B cell (primary cell): ENCODE data around the gene LONP2. TPM values are rescaled to one million over a fixed set of nuclear protein-coding genes. Genes with fewer than 3 reads are reported as not detected.

Source experiments
- ATAC-seq: fragments of 200-7000 bp; cut with Tn5 transposase; one replicate; pipeline ENCODE4 v1.10.0; 2021; ENCODE audit warnings: low read depth, mild to moderate bottlenecking, moderate number of reproducible peaks, moderate library complexity
- CTCF ChIA-PET: fragments of 350-600 bp; sonication (Branson Sonifier 250); formaldehyde crosslinking; loops from one replicate; lab custom pipeline; 2021; ENCODE audit warnings: antibody characterized with exemption, inconsistent platforms; lab: Charles Lee
- POLR2A ChIA-PET: fragments of 350-600 bp; sonication (Branson Sonifier 250); formaldehyde crosslinking; loops from one replicate; lab custom pipeline; 2021; ENCODE audit warnings: antibody characterized with exemption; lab: Charles Lee
- DNase-seq: peaks from one replicate; pipeline ENCODE4 v3.0.0; 2013
- H2AFZ ChIP-seq: 2 replicates; pipeline ENCODE4 v1.6.1; 2012; ENCODE audit warnings: mild to moderate bottlenecking, low read depth, low read length; ENCODE audit not compliant: insufficient read depth, poor library complexity, severe bottlenecking
- H3K27ac ChIP-seq, 2 donors: 1 replicate in 1 of 2; 2 replicates in 1 of 2; pipeline ENCODE4 v1.5.1; 2012 to 2013; ENCODE audit warnings: low read length in 2 of 2, mild to moderate bottlenecking in 2 of 2, moderate library complexity in 1 of 2
- H3K27me3 ChIP-seq, 4 experiments: fragments of 200-600 bp in 1 of 4; sonication (generic) in 1 of 4; replicated peaks in 1 of 4; 1 replicate in 2 of 4; 2 replicates in 2 of 4; pipeline versions ENCODE4 v1.6.1 to v1.7.0; 2013 to 2016; ENCODE audit warnings: low read length in 3 of 4, mild to moderate bottlenecking in 2 of 4, mixed read lengths in 1 of 4, moderate library complexity in 1 of 4; ENCODE audit not compliant: insufficient read depth in 4 of 4, control insufficient read depth in 3 of 4; ENCODE audit errors: control extremely low read depth in 1 of 4
- H3K36me3 ChIP-seq, 2 experiments: replicated peaks in 1 of 2; 1 replicate in 1 of 2; 2 replicates in 1 of 2; pipeline versions ENCODE4 v1.6.1 to v1.7.1; 2013; ENCODE audit warnings: low read length in 1 of 2; ENCODE audit not compliant: insufficient read depth in 2 of 2, control insufficient read depth in 1 of 2; ENCODE audit errors: control extremely low read depth in 1 of 2, extremely low read depth in 1 of 2
- H3K4me1 ChIP-seq, 2 donors: fragments of 200-600 bp in 1 of 2; sonication (generic) in 1 of 2; 1 replicate in 1 of 2; 2 replicates in 1 of 2; pipeline versions ENCODE4 v1.5.1 to v1.6.1; 2013 to 2017; ENCODE audit warnings: low read length in 2 of 2; ENCODE audit not compliant: control insufficient read depth in 2 of 2, insufficient read depth in 2 of 2
- H3K4me2 ChIP-seq: replicated peaks from 2 replicates; pipeline ENCODE3; 2012; ENCODE audit warnings: mild to moderate bottlenecking, low read depth, low read length; ENCODE audit not compliant: poor library complexity, severe bottlenecking
- H3K4me3 ChIP-seq, 5 experiments: fragments of 200-600 bp in 1 of 5; sonication (generic) in 1 of 5; 1 replicate in 3 of 5; 2 replicates in 2 of 5; pipeline versions ENCODE4 v1.5.1 to v1.7.0; 2011 to 2016; ENCODE audit warnings: low read length in 4 of 5, mild to moderate bottlenecking in 4 of 5, low read depth in 2 of 5, control low read depth in 1 of 5, moderate library complexity in 1 of 5; ENCODE audit not compliant: insufficient read depth in 1 of 5; ENCODE audit errors: control extremely low read depth in 1 of 5, extremely low read depth in 1 of 5
- H3K79me2 ChIP-seq: fragments of 200-600 bp; sonication (generic); one replicate; pipeline ENCODE4 v1.6.0; 2016; ENCODE audit warnings: low read length; ENCODE audit not compliant: control insufficient read depth, insufficient read depth
- H3K9ac ChIP-seq: fragments of 200-600 bp; sonication (generic); 2 replicates; pipeline ENCODE4 v1.6.1; 2017; ENCODE audit warnings: mild to moderate bottlenecking, low read length, moderate library complexity
- H3K9me3 ChIP-seq, 3 donors: one replicate each; pipeline versions ENCODE4 v1.6.1 to v1.7.1; 2013; ENCODE audit warnings: low read length in 2 of 3; ENCODE audit not compliant: control insufficient read depth in 2 of 3, insufficient read depth in 1 of 3; ENCODE audit errors: control extremely low read depth in 1 of 3
- H4K20me1 ChIP-seq: 2 replicates; pipeline ENCODE4 v1.6.0; 2012; ENCODE audit warnings: mild to moderate bottlenecking, low read length; ENCODE audit not compliant: insufficient read depth, control insufficient read depth, poor library complexity, severe bottlenecking
- H3K27ac Mint-ChIP-seq: one replicate; pipeline ENCODE4 v1.8.0; 2021; ENCODE audit warnings: mixed read lengths
- H3K27me3 Mint-ChIP-seq: one replicate; pipeline ENCODE4 v1.8.0; 2021; ENCODE audit warnings: mixed read lengths
- H3K4me1 Mint-ChIP-seq: one replicate; pipeline ENCODE4 v1.8.0; 2021; ENCODE audit warnings: mixed read lengths
- H3K4me3 Mint-ChIP-seq: one replicate; pipeline ENCODE4 v1.8.0; 2021; ENCODE audit warnings: mixed read lengths
- H3K9me3 Mint-ChIP-seq: one replicate; pipeline ENCODE4 v1.8.0; 2022; ENCODE audit warnings: mixed read lengths; ENCODE audit not compliant: insufficient read depth
- CTCF ChIP-seq: fragments of 200-600 bp; IDR thresholded peaks from one replicate; pipeline ENCODE4 v1.8.0; 2022; ENCODE audit warnings: antibody characterized with exemption, mild to moderate bottlenecking
- EZH2 ChIP-seq: IDR thresholded peaks from 2 replicates; pipeline ENCODE4 v1.6.1; 2012; ENCODE audit warnings: borderline replicate concordance, low read depth, mild to moderate bottlenecking, moderate library complexity, low read length; ENCODE audit not compliant: insufficient read depth, poor library complexity, severe bottlenecking
- WGBS: methylation state at CpG from one replicate; pipeline ENCODE4 v1.1.5; 2013; ENCODE audit warnings: missing lambda C conversion rate; ENCODE audit not compliant: insufficient coverage; 5-methylcytosine and 5-hydroxymethylcytosine counted together
- intact Hi-C: fragments of 100-400 bp; cut with micrococcal nuclease; formaldehyde crosslinking; loops from one replicate; pipeline ENCODE4 v1.10.0; 2022
- polyA plus RNA-seq: library from polyadenylated mRNA; depleted of rRNA; stranded (reverse); fragments of >200 nt; gene quantifications from 2 replicates; pipeline ENCODE4 v1.2.3, GENCODE V29; 2012
- total RNA-seq, 2 donors: library from RNA; stranded (reverse); fragments of 120-200 nt in 1 of 2; gene quantifications; 1 replicate in 1 of 2; 2 replicates in 1 of 2; pipeline versions ENCODE4 v1.2.3 to v1.2.4, GENCODE V29; 2013 to 2022

LONP2 gene
- total and polyA plus RNA-seq, 2 donors (not counting 1 experiment from before 2014, with no cell fraction given) = 39.3 to 84.2 TPM

GRCh38 chr16:48334325-48334724 lies 90.2 kb downstream of the LONP2 start:
- POLR2A ChIA-PET = no interaction called here
- WGBS = 94% methylated on average over 9 of the region's 9 CpGs

GRCh38 chr16:48335961-48336360 lies 91.9 kb downstream of the LONP2 start:
- Mint-ChIP-seq H3K27ac (no peak overlapping the region), H3K4me3 (no peak overlapping the region), H3K4me1 (no peaks in the 10 kb centered on the region), H3K9me3 (no peaks in the 10 kb centered on the region), H3K27me3 (no peaks in the 10 kb centered on the region)
- Histone ChIP-seq H3K36me3 (peaks cover 26 to 49% of the 10 kb centered on the region in 2 experiments), H2AFZ (no peak overlapping the region), H3K4me1 (no peaks in the 10 kb centered on the region), H3K4me2 (no peak overlapping the region), H3K27me3 (no peaks in the 10 kb centered on the region), H3K9ac (no peak overlapping the region), H3K79me2 (no peaks in the 10 kb centered on the region), H3K27ac (no peak overlapping the region), H3K9me3 (no peaks in the 10 kb centered on the region), H4K20me1 (no peaks in the 10 kb centered on the region), H3K4me3 (no peak overlapping the region)
- intact Hi-C loops = no loop called here
- WGBS = 100% methylated on average over 3 of the region's 3 CpGs
- DNase-seq (no peak), ATAC-seq (no peak)
- ChIA-PET POLR2A (no interaction called here), CTCF (no interaction called here)
- TF ChIP-seq CTCF (no peak), EZH2 (no peak)

More at GRCh38 chr16:48334325-48334724, 90.2 kb downstream of the LONP2 start:
- no peak overlapping the region for H3K27ac Mint-ChIP-seq
- intact Hi-C loops = no loop called here
- no peaks in the 10 kb centered on the region for H3K27me3 Mint-ChIP-seq
- H2AFZ ChIP-seq = no peak overlapping the region
- DNase-seq (no peak), ATAC-seq (no peak)
- H3K4me2 ChIP-seq = no peak overlapping the region
- H3K9ac ChIP-seq = no peak overlapping the region
- no peaks in the 10 kb centered on the region for H3K9me3 Mint-ChIP-seq
- TF ChIP-seq EZH2 = no peak
- TF ChIP-seq CTCF = no peak
- no peak overlapping the region for H3K4me3 ChIP-seq
- H4K20me1 ChIP-seq = no peaks in the 10 kb centered on the region
- H3K4me3 Mint-ChIP-seq = no peak overlapping the region
- no peaks in the 10 kb centered on the region for H3K9me3 ChIP-seq
- no peak overlapping the region for H3K27ac ChIP-seq
- H3K27me3 ChIP-seq = no peaks in the 10 kb centered on the region
- peaks cover 21 to 42% of the 10 kb centered on the region in 2 experiments for H3K36me3 ChIP-seq
- CTCF ChIA-PET = interaction anchor here (1.0 kb wide), 1 partner anchor 13 kb away, joined by 3 read pairs; no protein-coding TSS in a partner anchor
- no peaks in the 10 kb centered on the region for H3K4me1 Mint-ChIP-seq
- H3K4me1 ChIP-seq = no peaks in the 10 kb centered on the region
- no peaks in the 10 kb centered on the region for H3K79me2 ChIP-seq
